GM13977 (cell line): ENCODE results near the gene STAG1.
"Not testable (repeated sequence)": the region's sequence is repeated elsewhere in the genome, so short reads cannot be mapped to it uniquely, and the experiment has no call there.

ENCODE experiments used
- DNase-seq: peaks from one replicate; pipeline ENCODE4 v3.0.0; 2012; ENCODE audit warnings: low spot score
- in situ Hi-C: fragments of 300-500 bp; cut with MboI; formaldehyde crosslinking; loops from one replicate; pipeline ENCODE4 v1.12.0; 2022; ENCODE audit warnings: low sequenced_read_pairs, low pct_unique_long_range_greater_than_20kb, mixed read lengths, inconsistent platforms; ENCODE audit not compliant: unreplicated experiment
- TF ChIP-seq, protein P1 (sequence below): IDR thresholded peaks from 2 replicates; pipeline ENCODE4 v1.5.1; 2012; ENCODE audit warnings: mild to moderate bottlenecking, control low read depth; ENCODE audit not compliant: insufficient read depth; ENCODE audit errors: extremely low read depth, missing control alignments

STAG1 gene

DNA sequence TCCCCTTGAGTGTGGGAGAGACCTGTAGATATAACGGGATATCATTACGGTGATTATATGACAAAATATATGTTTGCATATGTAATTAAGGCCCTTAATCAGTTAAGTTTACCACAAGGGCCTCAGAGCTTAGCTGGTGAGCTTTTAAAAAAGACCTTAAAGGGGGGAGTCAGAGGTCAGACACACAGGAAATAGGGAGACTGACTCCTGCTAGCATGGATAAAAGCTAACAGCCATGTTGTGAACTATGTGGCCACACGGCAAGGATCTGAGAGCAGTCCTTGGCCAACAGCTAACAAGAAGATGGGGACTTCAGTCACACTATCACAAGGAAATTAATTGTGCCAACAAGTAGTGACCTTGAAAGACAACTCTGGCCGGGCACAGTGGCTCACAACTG is 3.1 kb downstream of the STAG1 start:
- DNase-seq = no peak
- in situ Hi-C loops = loop anchor here (10.0 to 25.0 kb wide), 2 partner anchors 362 to 654 kb away; no protein-coding TSS in a partner anchor
- TF ChIP-seq, protein P1, sequence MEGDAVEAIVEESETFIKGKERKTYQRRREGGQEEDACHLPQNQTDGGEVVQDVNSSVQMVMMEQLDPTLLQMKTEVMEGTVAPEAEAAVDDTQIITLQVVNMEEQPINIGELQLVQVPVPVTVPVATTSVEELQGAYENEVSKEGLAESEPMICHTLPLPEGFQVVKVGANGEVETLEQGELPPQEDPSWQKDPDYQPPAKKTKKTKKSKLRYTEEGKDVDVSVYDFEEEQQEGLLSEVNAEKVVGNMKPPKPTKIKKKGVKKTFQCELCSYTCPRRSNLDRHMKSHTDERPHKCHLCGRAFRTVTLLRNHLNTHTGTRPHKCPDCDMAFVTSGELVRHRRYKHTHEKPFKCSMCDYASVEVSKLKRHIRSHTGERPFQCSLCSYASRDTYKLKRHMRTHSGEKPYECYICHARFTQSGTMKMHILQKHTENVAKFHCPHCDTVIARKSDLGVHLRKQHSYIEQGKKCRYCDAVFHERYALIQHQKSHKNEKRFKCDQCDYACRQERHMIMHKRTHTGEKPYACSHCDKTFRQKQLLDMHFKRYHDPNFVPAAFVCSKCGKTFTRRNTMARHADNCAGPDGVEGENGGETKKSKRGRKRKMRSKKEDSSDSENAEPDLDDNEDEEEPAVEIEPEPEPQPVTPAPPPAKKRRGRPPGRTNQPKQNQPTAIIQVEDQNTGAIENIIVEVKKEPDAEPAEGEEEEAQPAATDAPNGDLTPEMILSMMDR = no peak

DNA sequence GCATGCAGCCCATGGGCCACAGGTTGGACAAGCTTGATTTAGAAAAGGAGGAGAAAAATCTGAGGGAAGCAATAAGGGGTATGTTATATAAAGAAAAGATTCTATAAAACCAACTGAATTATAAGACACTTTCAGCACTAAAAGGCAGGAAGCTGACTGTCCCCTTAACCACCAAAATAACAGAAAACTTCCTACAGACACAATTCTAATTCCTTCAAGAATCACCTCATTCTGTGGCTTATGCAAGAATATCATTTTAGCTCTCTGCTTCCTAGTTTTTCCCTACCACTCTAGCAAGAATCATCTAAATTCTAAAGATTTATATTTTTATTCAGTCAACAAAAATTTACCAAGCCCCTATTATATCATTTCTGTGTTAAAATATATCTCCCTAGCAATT is 6.3 kb downstream of the STAG1 start:
- DNase-seq = no peak
- in situ Hi-C loops = loop anchor here (10.0 to 25.0 kb wide), 2 partner anchors 359 to 651 kb away; no protein-coding TSS in a partner anchor
- TF ChIP-seq, protein P1 = no peak

DNA sequence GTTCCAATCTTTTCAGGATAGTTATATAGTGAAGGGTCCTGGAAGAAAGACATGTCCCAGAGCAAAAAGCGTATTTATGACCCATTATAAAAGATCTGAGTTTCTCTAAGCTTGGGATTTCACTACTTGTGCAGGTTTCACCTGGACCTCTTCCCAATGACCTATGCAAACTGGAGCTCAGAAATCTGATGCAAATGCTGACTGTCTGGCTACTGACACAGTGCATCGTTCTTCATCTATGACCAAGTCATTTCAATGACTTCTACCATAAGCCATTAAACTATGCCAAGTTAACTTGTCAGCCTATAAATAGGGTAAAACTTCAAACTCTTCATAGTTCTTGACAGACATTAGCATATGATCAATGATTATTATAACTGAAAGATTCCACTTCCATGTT is 11.1 kb downstream of the STAG1 start:
- TF ChIP-seq, protein P1 = no peak

DNA sequence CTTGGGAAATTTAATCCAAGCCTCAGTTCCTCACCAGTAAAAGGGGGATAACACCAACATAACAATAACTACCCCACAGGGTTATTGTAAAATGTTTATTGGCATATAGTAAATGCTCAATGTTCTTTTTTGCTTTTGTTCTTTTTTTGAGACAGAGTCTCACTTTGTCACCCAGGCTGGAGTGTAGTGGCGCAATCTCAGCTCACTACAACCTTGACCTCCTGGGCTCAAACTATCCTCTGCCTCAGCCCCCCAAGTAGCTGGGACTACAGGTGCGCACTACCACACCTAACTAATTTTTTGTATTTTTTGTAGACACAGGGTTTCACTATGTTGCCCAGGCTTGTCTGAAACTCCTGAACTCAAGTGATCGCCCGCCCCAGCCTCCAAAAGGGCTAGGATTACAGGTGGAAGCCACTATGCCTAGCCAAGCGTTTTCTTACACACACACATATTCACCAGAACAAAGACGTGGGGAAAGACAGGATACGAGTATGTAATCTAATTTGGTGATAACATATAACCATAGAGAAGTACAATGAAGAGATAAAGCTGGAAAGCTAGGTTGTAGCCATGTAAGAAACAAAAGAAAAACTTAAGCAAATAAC is 11.7 kb downstream of the STAG1 start:
- in situ Hi-C loops = loop anchor here (10.0 to 25.0 kb wide), 2 partner anchors 353 to 646 kb away; no protein-coding TSS in a partner anchor
- TF ChIP-seq, protein P1 = no peak
- DNase-seq = no peak

More for the DNA sequence above, 11.1 kb downstream of the STAG1 start:
- DNase-seq = no peak
- in situ Hi-C loops = loop anchor here (10.0 to 25.0 kb wide), 2 partner anchors 354 to 646 kb away; no protein-coding TSS in a partner anchor

DNA sequence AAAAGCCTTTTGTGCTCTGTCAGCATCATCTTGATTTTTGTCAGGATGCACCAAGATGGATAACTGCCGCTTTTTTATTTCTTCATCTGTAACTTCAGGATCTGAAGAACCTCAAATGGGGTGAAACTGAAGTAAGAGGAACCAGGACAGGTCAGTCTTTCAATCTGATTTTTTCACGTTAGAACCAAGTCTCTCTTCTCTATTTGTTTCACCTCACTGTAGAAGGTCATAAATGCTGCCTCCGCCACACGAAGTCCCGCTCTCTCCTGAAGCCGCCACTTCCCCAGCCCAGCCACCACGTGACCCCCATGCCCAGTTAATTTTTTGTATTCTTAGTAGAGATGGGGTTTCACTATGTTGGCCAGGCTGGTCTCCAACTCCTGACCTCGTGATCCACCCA is 15.2 kb downstream of the STAG1 start:
- not testable (repeated sequence) for DNase-seq
- in situ Hi-C loops = loop anchor here (25.0 kb wide), 1 partner anchor 350 kb away; no protein-coding TSS in a partner anchor

DNA sequence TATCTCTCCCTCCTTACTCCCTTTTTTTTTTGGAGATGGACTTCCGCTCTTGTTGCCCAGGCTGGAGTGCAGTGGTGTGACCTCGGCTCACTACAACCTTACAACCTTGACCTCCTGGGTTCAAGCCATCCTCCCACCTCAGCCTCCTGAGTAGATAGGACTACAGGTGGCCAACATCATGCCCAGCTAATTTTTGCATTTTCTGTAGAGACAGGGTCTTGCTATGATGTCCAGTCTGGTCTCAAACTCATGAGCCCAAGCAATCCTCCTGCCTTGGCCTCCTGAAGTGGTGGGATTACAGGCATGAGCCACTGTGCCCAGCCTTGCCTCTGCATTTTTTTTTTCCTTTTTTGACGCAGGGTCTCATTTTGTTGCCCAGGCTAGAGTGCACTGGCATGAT is 17.1 kb downstream of the STAG1 start:
- in situ Hi-C loops = loop anchor here (25.0 kb wide), 1 partner anchor 348 kb away; no protein-coding TSS in a partner anchor
- TF ChIP-seq, protein P1 = no peak
- DNase-seq = no peak

DNA sequence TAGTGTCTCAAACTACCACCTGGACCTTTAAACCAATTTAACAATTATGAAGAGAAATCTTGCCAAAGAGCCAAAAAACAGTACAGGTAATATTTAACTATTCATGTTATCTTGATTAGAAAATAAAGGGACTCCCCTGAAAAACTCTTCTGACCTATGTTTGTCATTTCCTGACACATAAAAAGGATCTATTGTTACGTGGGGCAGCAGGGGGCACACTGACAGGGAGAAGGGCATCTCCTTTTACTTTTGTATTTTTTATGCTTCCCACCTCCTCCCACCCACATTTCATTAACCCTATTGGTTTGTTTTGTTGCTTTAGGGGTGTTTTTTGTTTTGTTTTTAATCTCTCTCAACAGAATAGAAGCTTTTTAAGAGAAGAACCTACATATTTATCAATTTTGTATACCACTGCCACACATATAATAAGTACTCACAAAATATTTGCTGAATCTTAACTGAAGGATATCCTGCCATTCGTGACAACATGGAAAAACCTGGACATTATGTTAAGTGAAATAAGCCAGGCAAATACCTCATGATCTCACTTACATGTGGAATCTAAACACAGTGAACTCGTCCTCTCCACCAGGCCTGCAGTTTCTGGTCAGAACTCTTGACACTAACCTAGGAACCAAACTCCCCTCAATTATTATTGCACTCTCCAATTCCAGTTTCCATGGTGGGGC is 17.7 kb downstream of the STAG1 start:
- in situ Hi-C loops = loop anchor here (25.0 kb wide), 1 partner anchor 347 kb away; no protein-coding TSS in a partner anchor
- DNase-seq = peak; percentile 27
- TF ChIP-seq, protein P1 = peak; percentile 29
